A549 treated with ZK216348 at 1 μM for 4 hours (cell line): ENCODE results near the gene CCDC157. TPM values are rescaled to one million over a fixed set of nuclear protein-coding genes. Genes with fewer than 3 reads are reported as not detected.

Experiments
- total RNA-seq: library from RNA; stranded (reverse); fragments of 200-300 nt; extraction: Qiagen RNA extraction; gene quantifications from 5 replicates; pipeline ENCODE4 v1.2.3, GENCODE V29; 2022; ENCODE audit warnings: low read depth

Gene CCDC157
- total RNA-seq: 2.0 to 3.6 TPM (median 2.8 TPM) in 5 replicates

DNA sequence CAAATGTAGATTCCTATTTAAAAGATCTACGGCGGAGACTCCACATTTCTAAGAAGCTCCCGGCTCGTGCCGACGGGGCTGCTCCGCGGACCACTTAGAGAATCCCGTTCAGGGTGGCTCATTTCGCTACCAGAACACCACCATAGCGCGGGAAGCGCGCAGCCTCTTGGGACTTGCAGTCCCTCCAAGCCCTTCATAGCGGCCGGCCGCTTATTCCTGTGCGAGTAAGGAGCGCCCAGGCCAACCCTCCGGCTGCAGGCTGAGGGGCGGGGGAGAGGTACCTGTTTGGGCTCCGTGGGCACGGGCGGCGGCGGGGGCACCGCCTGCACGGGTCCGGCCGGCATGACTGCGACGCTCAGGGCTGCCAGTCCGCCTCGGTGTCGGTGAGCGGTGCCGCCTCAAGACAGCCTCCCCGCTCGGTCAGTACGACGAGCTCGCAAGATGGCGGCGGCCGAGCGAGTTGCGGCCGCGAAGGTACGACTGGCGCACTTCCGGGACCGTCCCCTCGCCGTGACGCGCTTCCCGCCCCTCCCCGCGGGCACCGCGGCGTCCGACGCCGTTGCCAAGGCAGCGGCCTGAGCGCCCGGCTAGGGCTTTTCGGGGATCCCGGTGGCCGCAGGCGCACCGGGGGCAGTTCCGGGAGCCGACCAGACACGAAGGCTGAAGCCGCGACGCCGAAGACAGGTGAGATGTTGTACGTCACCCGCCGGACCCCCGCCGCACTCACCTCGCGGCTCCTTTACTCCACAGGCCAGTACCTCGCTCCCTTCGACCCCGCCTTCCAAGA lies at the start of gene CCDC157, which contains the start of gene SF3A1:
TSS of gene CCDC157 (plus strand) at position 559 of the 787 bp plus-strand sequence. CDS start 8,994 bp downstream, outside the sequence.
TSS of gene SF3A1 (minus strand) at position 446 of the 787 bp plus-strand sequence. CDS start at position 344, 102 bp downstream.

GRCh38 chr22:30326706-30327362 lies 30.0 kb upstream of the CCDC157 start, which contains the start of gene TBC1D10A:
Gene TBC1D10A (minus strand): TSS chr22:30326941. CDS start chr22:30326881, 60 bp downstream.

DNA sequence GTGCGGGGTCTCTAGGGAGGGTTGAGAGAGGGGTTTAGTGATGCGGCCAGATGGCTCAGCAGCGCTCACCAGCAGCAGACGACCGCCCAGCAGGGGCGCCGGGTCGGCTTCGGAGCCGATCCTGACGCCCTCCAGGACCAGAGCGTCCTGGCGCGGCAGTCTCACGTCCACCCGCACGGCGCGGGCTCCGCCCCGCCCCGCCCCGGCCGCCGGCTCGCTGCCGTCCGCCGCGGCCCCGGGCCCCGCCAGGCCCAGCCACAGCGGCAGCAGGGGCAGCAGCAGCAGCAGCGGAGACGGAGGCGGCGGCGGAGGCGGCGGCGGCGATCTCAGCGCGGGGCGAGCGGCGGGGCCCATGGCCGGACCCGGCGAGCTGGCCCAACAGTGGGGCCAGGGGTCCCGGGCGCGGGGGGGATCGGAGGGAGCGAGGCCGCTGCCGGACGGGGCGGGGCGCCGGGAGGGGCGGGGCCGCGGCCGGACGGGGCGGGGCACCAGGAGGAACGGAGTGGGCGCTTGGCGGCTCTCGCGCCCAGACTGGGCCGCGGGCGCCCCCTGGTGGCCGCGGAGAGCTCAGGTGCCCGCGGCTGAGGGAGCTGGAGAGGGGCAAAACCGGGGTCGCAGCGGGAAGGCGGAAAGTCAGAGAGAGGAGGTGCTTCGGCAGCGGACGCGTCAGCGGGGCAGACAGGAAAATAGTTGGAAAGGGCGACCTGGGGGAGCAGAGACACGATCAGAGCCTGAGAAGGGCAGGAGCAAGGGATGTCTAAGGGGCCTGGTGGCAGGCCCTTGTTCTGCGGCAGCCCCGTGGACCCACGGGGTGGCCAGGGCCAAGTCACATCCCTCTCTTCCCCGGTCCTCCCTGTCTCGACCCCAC lies 30.4 kb downstream of the CCDC157 start, which contains the start of gene RNF215:
TSS of gene RNF215 (minus strand) at position 452 of the 868 bp plus-strand sequence. CDS start at position 354, 98 bp downstream.

GRCh38 chr22:30396871-30397655 lies 40.3 kb downstream of the CCDC157 start, which contains the start of gene SEC14L2:
Gene SEC14L2 (plus strand): TSS chr22:30397018. CDS start chr22:30397117, 99 bp downstream.

GRCh38 chr22:30425616-30426387 lies 69.0 kb downstream of the CCDC157 start, which contains the start of gene MTFP1:
Gene MTFP1 (plus strand): TSS chr22:30425768. CDS start chr22:30425880, 112 bp downstream.

Other genes starting within 250 kb of the CCDC157 start
- 18.2 to 40.8 TPM (median 35.2 TPM) in 5 replicates for gene LIF, start 110.2 kb upstream of the CCDC157 start, total RNA-seq
- gene OSM, start 90.2 kb upstream of the CCDC157 start, total RNA-seq: not detected in 5 replicates
- 3.2 to 7.1 TPM (median 5.3 TPM) in 5 replicates for gene CASTOR1, start 67.5 kb upstream of the CCDC157 start, total RNA-seq
- 5.5 to 12.6 TPM (median 10.0 TPM) in 5 replicates for gene TBC1D10A, start 30.1 kb upstream of the CCDC157 start, total RNA-seq
- 43.1 to 76.7 TPM (median 62.6 TPM) in 5 replicates for gene SF3A1, start 113 bp upstream of the CCDC157 start, total RNA-seq
- gene RNF215, start 30.4 kb downstream of the CCDC157 start, total RNA-seq: 14.0 to 23.1 TPM (median 21.0 TPM) in 5 replicates
- gene SEC14L2, start 40.0 kb downstream of the CCDC157 start, total RNA-seq: 32.9 to 67.2 TPM (median 52.6 TPM) in 5 replicates
- 51.7 to 73.6 TPM (median 71.2 TPM) in 5 replicates for gene MTFP1, start 68.8 kb downstream of the CCDC157 start, total RNA-seq
- not detected in 5 replicates for gene SEC14L3, start 115.0 kb downstream of the CCDC157 start, total RNA-seq
- gene SEC14L4, start 148.7 kb downstream of the CCDC157 start, total RNA-seq: 4.4 to 7.2 TPM (median 6.2 TPM) in 5 replicates
- not detected in 5 replicates for gene SEC14L6, start 189.7 kb downstream of the CCDC157 start, total RNA-seq
- 5.1 to 9.7 TPM (median 8.5 TPM) in 5 replicates for gene GAL3ST1, start 217.7 kb downstream of the CCDC157 start, total RNA-seq
- gene PES1, start 234.9 kb downstream of the CCDC157 start, total RNA-seq: 108 to 136 TPM (median 112 TPM) in 5 replicates